Skeletal muscle satellite cell (primary cell): ENCODE measurements around the gene CDC42SE2. TPM values are rescaled to one million over a fixed set of nuclear protein-coding genes. Genes with fewer than 3 reads are reported as not detected.
A peak's percentile ranks its signal among the peaks of the same experiment; 100 is the strongest.

Source experiments
- H3K27me3 ChIP-seq: 2 replicates; pipeline ENCODE4 v1.7.0; 2013; ENCODE audit warnings: low read length; ENCODE audit not compliant: control insufficient read depth, insufficient read depth
- H3K36me3 ChIP-seq: 2 replicates; pipeline ENCODE4 v1.7.0; 2013; ENCODE audit warnings: mild to moderate bottlenecking, control low read depth, low read length; ENCODE audit not compliant: insufficient read depth
- H3K4me1 ChIP-seq: 2 replicates; pipeline ENCODE4 v1.7.0; 2013; ENCODE audit warnings: low read length; ENCODE audit not compliant: control insufficient read depth, insufficient read depth
- H3K4me2 ChIP-seq: 2 replicates; pipeline ENCODE4 v1.7.0; 2013; ENCODE audit warnings: mild to moderate bottlenecking, low read length
- H3K4me3 ChIP-seq: 2 replicates; pipeline ENCODE4 v1.7.0; 2013; ENCODE audit warnings: low read length
- H3K9ac ChIP-seq: 2 replicates; pipeline ENCODE4 v1.7.0; 2013; ENCODE audit warnings: mild to moderate bottlenecking, low read depth, low read length, moderate library complexity
- H3K9me3 ChIP-seq: replicated peaks from 2 replicates; pipeline ENCODE4 v1.7.0; 2013; ENCODE audit warnings: mild to moderate bottlenecking, control low read depth, low read length
- total RNA-seq: library from RNA; depleted of rRNA; stranded (reverse); fragments of >200 nt; gene quantifications from 2 replicates; pipeline ENCODE4 v1.2.3, GENCODE V29; 2012; rRNA removed

CDC42SE2 gene
- 19.2 and 23.1 TPM in 2 replicates for total RNA-seq

GRCh38 chr5:131263648-131264450, at the start of gene CDC42SE2:
CDC42SE2 (plus strand) TSS chr5:131264053; CDS start chr5:131359494, 95,441 bp downstream.
- Histone ChIP-seq H3K27me3 (no peaks in the 10 kb centered on the region), H3K4me3 (peak within 1 kb of the TSS; percentile 98), H3K9me3 (no peaks in the 10 kb centered on the region), H3K4me2 (peak within 1 kb of the TSS; percentile 96), H3K9ac (peak within 1 kb of the TSS; percentile 94), H3K36me3 (no peaks in the 10 kb centered on the region), H3K4me1 (peaks cover 44% of the 10 kb centered on the region)

DNA sequence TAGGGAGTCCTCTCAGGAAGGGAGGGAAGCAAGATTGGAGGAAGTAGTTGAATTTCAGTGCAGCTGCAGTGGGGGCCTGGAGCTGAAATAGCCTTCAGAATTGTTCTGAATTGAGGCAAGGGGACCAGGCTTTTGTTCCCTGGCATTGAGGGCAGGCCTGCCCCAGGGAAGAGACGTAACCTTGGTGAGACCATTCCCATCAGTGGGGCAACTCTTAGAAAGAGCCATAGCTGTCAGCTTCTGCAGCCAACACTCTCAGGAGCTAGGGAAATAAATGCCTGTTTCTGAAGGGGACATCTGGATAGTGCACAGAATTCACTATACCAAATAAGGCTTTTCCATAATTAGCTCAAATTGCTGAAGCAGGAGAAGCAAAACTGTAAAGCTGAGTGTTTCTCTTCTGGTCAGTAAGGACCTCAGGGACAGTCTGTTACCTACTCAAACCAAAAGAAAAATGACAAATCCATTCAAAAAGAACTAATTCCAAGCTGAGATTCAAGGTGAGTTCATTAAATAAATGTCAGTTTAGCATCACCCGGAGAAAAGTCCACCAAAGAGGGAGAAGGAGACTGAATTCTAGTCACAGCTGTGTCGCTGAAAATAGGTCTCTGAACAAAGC, 49.1 kb upstream of the CDC42SE2 start:
- peaks cover 14% of the 10 kb centered on the region for H3K4me1 ChIP-seq
- no peak overlapping the region for H3K4me2 ChIP-seq
- no peak overlapping the region for H3K9ac ChIP-seq
- H3K4me3 ChIP-seq: no peak overlapping the region
- no peaks in the 10 kb centered on the region for H3K9me3 ChIP-seq
- H3K36me3 ChIP-seq: no peaks in the 10 kb centered on the region
- no peaks in the 10 kb centered on the region for H3K27me3 ChIP-seq

DNA sequence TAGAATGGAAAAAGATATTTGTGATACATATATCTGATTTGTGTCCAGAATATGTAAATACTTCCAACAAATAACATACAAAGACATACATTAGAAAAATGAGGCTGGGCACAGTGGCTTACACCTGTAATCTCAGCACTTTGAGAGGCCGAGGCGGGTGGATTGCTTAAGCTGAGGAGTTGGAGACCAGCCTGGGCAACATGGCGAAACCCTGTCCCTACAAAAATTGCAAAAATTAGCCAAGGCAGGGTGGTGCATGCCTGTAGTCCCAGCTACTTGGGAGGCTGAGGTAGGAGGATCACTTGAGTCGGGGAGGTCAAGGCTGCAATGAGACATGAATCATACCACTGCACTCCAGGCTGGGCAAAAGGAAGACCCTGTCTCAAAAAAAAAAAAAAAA, 46.1 kb upstream of the CDC42SE2 start:
- no peak overlapping the region for H3K4me2 ChIP-seq
- no peaks in the 10 kb centered on the region for H3K36me3 ChIP-seq
- H3K27me3 ChIP-seq: no peaks in the 10 kb centered on the region
- no peak overlapping the region for H3K4me3 ChIP-seq
- H3K9me3 ChIP-seq: no peaks in the 10 kb centered on the region
- H3K9ac ChIP-seq: no peak overlapping the region
- peaks cover 29% of the 10 kb centered on the region for H3K4me1 ChIP-seq

DNA sequence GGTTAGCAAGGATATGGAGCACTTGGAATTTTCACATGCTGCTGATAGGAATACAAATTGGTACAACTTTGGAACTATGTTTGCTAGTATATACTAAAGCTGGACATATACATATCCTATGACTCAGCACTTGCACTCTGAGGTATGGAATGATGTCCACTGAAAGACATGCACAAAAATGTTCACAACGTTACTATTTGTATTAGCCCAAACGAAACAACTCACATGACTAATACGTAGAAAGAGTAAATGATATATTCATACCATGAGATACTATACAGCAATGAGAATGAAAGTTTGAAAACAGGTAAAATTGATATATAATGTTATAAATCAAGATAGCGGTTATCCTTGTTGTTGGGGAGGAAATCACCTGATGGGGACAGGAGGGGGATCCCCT, 45.5 kb upstream of the CDC42SE2 start:
- Histone ChIP-seq H3K27me3 (no peaks in the 10 kb centered on the region), H3K4me3 (no peak overlapping the region), H3K4me1 (peaks cover 29% of the 10 kb centered on the region), H3K9ac (no peak overlapping the region), H3K36me3 (no peaks in the 10 kb centered on the region), H3K9me3 (no peaks in the 10 kb centered on the region), H3K4me2 (no peak overlapping the region)

DNA sequence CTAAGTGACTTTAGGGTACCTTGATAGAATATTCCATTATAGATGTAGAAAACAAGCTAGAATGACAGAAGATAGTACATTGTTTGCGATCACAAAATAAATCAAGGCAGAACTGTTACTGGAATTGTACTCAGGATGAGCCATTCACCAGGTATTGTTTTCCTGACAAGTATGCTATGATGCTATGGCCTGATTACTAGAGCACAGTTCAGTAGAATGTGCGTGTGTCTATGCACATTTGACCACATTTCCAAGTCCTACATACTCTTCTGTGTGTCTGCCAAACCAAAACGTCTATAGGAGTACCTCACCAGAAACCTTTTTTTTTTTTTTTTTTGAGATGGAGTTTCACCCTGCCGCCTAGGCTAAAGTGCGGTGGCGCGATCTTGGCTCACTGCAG, 43.3 kb upstream of the CDC42SE2 start:
- no peaks in the 10 kb centered on the region for H3K27me3 ChIP-seq
- H3K9me3 ChIP-seq: no peaks in the 10 kb centered on the region
- no peak overlapping the region for H3K9ac ChIP-seq
- peaks cover 29% of the 10 kb centered on the region for H3K4me1 ChIP-seq
- no peak overlapping the region for H3K4me3 ChIP-seq
- H3K36me3 ChIP-seq: no peaks in the 10 kb centered on the region
- H3K4me2 ChIP-seq: no peak overlapping the region

DNA sequence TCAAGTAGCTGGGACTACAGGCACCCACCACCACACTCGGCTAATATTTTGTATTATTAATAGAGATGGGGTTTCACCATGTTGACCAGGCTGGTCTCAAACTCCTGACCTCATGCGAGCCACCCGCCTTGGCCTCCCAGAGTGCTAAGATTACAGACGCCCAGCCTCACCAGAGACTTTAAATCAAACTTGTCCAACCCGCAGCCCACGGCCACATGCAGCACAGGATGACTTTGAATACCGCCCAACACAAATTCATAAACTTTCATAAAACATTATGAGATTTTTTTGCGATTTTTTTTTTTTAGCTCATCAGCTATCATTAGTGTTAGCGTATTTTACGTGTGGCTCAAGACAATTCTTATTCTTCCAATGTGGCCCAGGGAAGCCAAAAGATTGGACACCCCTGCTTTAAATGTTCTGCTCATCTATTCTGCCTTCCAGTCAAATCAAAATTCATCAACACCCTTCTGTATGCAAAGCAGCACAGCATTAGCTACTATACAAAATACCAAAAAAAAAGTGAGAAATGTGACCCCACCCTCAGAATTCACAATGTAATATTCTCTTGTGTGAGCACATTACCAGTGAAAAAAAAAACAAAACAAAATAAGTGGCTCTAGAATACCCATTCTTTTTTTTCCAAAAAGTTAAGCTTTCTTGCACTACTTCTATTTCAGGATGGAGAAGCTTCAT, 42.7 kb upstream of the CDC42SE2 start:
- Histone ChIP-seq H3K27me3 (no peaks in the 10 kb centered on the region), H3K9ac (no peak overlapping the region), H3K4me2 (no peak overlapping the region), H3K4me1 (peaks cover 29% of the 10 kb centered on the region), H3K9me3 (no peaks in the 10 kb centered on the region), H3K36me3 (no peaks in the 10 kb centered on the region), H3K4me3 (no peak overlapping the region)

- H3K27me3 ChIP-seq: no peaks in the 10 kb centered on the region
- no peak overlapping the region for H3K4me2 ChIP-seq
- H3K9ac ChIP-seq: no peak overlapping the region
- no peaks in the 10 kb centered on the region for H3K9me3 ChIP-seq
- H3K36me3 ChIP-seq: no peaks in the 10 kb centered on the region
- peaks cover 29% of the 10 kb centered on the region for H3K4me1 ChIP-seq
- H3K4me3 ChIP-seq: no peak overlapping the region
These were observed 42.0 kb upstream of the CDC42SE2 start for GRCh38 chr5:131221888-131222287.

DNA sequence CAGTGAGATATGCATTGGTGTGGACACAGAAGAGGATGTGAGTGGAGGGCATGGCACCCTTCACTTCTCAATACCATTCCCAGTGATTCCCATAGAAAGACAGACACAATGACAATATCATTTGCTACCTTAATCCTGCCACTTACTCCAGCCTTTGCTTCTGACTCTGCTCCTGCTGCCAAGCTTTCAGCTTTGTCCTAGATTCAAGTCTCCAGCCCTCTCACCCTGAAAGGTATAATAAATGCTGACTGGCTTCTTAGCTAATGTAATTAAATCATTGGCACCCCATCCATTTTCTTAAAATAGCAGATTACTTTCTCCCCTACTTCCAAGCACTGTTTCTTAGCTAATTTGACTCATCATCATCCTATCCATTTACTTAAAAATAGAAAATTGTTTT, 41.1 kb upstream of the CDC42SE2 start:
- no peak overlapping the region for H3K4me2 ChIP-seq
- no peaks in the 10 kb centered on the region for H3K36me3 ChIP-seq
- H3K27me3 ChIP-seq: no peaks in the 10 kb centered on the region
- peaks cover 29% of the 10 kb centered on the region for H3K4me1 ChIP-seq
- H3K9ac ChIP-seq: no peak overlapping the region
- no peaks in the 10 kb centered on the region for H3K9me3 ChIP-seq
- no peak overlapping the region for H3K4me3 ChIP-seq

DNA sequence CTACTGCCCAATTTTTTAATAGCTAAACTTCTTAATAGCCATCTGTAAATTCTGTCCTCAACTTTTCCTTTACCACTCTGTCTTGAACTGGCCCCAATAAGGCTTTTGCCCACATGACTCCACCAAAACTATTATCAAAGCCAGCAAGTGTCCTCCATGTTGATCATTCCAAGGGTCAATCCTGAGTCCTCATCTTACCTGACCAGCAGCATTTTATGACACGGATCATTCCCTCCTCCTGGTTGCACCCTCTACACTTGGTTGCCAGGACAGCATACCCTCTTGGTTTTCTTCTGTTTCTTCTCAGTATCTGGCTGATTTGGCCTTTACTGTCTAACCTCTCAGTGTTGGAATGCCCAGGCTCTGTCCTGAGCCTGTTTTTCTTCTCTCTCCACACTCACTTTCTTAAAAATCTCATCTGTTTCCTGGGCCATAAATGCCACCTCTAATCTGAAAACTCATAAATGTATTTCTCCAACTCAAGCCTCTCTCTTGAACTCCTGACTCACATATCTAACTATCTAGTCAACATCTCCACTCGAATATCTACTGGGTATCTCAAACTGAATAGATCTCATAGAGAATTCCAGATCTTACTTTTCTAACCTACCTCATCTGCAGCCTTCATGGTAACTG, 40.0 kb upstream of the CDC42SE2 start:
- no peaks in the 10 kb centered on the region for H3K9me3 ChIP-seq
- H3K4me1 ChIP-seq: peaks cover 22% of the 10 kb centered on the region
- no peak overlapping the region for H3K4me2 ChIP-seq
- no peaks in the 10 kb centered on the region for H3K27me3 ChIP-seq
- H3K36me3 ChIP-seq: no peaks in the 10 kb centered on the region
- no peak overlapping the region for H3K9ac ChIP-seq
- H3K4me3 ChIP-seq: no peak overlapping the region

DNA sequence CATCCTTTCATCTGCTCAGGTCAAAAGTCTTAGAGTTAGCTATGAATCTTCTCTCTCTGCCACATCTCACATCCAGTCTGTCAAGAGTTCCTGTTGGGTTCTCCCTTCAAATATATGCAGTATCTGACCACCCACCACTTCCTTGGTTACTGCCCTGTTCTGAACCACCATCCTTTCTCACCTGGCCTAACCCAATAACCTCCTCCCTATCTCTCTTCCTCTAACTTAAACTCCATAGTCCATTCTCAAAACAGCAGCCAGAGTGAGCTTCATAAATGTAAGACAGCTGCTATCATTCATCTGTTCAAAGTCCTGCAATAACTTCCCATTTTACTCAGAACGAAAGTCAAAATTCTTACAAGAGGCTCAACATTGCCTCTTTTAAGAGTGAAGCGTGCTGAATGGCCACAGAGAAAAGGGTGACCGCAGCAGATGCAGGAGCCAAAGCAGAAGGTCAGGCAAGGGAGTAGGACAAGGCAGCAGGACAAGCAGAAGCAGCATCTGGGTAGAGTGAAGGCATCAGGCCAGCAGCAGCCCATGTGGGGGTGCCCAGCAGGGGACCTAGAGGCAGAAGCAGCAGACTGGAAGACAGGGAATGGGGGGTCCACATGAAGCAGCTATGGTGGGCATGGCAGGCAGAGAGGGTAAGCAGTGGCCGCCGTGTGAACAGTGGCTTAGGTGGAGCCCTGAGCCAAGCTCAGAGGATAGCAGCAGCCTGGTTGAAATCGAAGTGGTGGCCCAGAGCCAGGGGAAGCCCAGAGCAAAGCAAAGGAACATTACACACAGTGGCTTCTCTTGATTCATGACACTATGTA, 39.3 kb upstream of the CDC42SE2 start:
- no peaks in the 10 kb centered on the region for H3K9me3 ChIP-seq
- H3K4me2 ChIP-seq: no peak overlapping the region
- peaks cover 16% of the 10 kb centered on the region for H3K4me1 ChIP-seq
- H3K9ac ChIP-seq: no peak overlapping the region
- H3K27me3 ChIP-seq: no peaks in the 10 kb centered on the region
- H3K36me3 ChIP-seq: no peaks in the 10 kb centered on the region
- no peak overlapping the region for H3K4me3 ChIP-seq
